Ramos (cell line): ENCODE measurements around the gene RUNX2.

ENCODE experiments used
- in situ Hi-C: fragments of 300-500 bp; cut with MboI; formaldehyde crosslinking; loops from one replicate; pipeline ENCODE4 v1.14.3; 2022; ENCODE audit warnings: low sequenced_read_pairs; ENCODE audit not compliant: unreplicated experiment

The RUNX2 gene

DNA sequence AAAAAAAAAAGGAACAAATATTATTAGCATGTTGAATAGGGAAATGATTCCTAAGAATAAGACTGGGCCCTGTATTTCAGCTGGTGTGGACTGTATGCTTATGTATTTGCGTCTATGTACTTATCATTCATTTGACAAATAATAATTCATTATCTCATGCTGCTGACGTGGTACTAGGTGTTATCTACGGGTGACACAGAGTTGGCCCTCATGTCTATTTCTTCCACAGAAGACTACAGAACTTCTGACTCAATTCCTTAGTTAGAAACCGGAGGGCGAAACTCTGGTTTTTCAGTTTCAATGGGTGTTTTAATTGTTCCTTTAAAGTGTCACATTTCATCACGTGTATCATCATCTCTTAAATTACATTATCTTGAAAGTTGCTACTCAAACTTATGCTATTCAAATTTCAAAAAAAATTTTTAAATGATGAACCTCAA, 381.7 kb downstream of the RUNX2 start:
- in situ Hi-C loops = loop anchor here (25.0 kb wide), 1 partner anchor 1048 kb away; no protein-coding TSS in a partner anchor

DNA sequence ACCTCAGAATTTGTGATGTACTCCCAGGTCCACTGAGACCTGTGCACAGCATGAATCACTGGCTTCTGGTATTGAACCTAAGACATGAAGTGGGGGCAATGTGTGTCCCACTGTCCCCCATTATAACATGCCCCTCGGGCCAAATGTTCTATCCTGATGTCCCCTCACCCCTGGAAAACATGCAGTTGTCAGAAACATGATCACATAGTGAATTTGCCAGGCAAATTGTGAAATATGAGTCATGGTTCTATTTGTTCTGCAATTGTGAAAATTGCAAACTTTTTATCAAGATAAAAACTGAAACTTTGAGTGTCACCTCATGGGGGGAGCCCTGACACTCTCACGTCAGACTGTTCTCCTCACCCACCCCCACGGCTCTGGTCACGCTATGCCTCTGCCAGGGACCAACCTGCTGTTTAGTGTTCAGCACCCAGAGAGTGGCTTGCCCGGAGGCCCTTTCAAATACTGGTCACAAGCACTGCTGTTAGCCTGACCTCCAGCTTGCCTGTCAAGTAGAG, 382.2 kb downstream of the RUNX2 start:
- in situ Hi-C loops = loop anchor here (25.0 kb wide), 1 partner anchor 1048 kb away; no protein-coding TSS in a partner anchor

GRCh38 chr6:45712076-45712475, 383.9 kb downstream of the RUNX2 start:
- in situ Hi-C loops = loop anchor here (25.0 kb wide), 1 partner anchor 1050 kb away; no protein-coding TSS in a partner anchor

GRCh38 chr6:45712786-45713185, 384.7 kb downstream of the RUNX2 start:
- in situ Hi-C loops = loop anchor here (25.0 kb wide), 1 partner anchor 1050 kb away; no protein-coding TSS in a partner anchor
